Erythroblast (primary cell): ENCODE results near the gene SUZ12.
A peak's percentile ranks its signal among the peaks of the same experiment; 100 is the strongest.
"Not testable (repeated sequence)": the region's sequence is repeated elsewhere in the genome, so short reads cannot be mapped to it uniquely, and the experiment has no call there.

Source experiments
- DNase-seq, 2 experiments: peaks; one replicate each; lab custom pipeline; 2025; lab: John Stamatoyannopoulos, UW
- GATA1 ChIP-seq: IDR thresholded peaks from 2 replicates; pipeline ENCODE4 v1.6.1; 2011; ENCODE audit warnings: low read depth, mild to moderate bottlenecking, control low read depth, low read length, moderate library complexity
- POLR2A ChIP-seq: IDR thresholded peaks from 2 replicates; pipeline ENCODE4 v1.6.1; 2011; ENCODE audit warnings: mild to moderate bottlenecking, low read length

SUZ12 gene

GRCh38 chr17:31919802-31920525 lies 16.8 kb upstream of the SUZ12 start:
- no peak for DNase-seq
- TF ChIP-seq POLR2A = no peak
- TF ChIP-seq GATA1 = no peak

- no peak for TF ChIP-seq POLR2A
- TF ChIP-seq GATA1 = no peak
Observed at GRCh38 chr17:31926100-31926729, 10.6 kb upstream of the SUZ12 start.

GRCh38 chr17:31931756-31932155 lies 5.1 kb upstream of the SUZ12 start:
- no peak for TF ChIP-seq POLR2A
- no peak for TF ChIP-seq GATA1
- no peak for DNase-seq

More at GRCh38 chr17:31926100-31926729, 10.6 kb upstream of the SUZ12 start:
- DNase-seq = no peak

- DNase-seq = no peak
- TF ChIP-seq GATA1 (no peak), POLR2A (no peak)
Observed at GRCh38 chr17:31935512-31935911, 1.3 kb upstream of the SUZ12 start.

GRCh38 chr17:31937926-31938641 lies 1.3 kb downstream of the SUZ12 start:
- peak; percentile 39 to 60 for DNase-seq

- DNase-seq = not testable (repeated sequence)
Observed at GRCh38 chr17:31941916-31942315, 5.1 kb downstream of the SUZ12 start.

GRCh38 chr17:31942396-31942795 lies 5.6 kb downstream of the SUZ12 start:
- not testable (repeated sequence) for DNase-seq

GRCh38 chr17:31951953-31952352 lies 15.1 kb downstream of the SUZ12 start:
- DNase-seq = not testable (repeated sequence)

- DNase-seq = not testable (repeated sequence)
Observed at GRCh38 chr17:31964131-31964530, 27.3 kb downstream of the SUZ12 start.

GRCh38 chr17:31967648-31968047 lies 30.8 kb downstream of the SUZ12 start:
- no peak for TF ChIP-seq POLR2A
- no peak for TF ChIP-seq GATA1
- DNase-seq = no peak

GRCh38 chr17:31970416-31970815 lies 33.6 kb downstream of the SUZ12 start:
- DNase-seq = not testable (repeated sequence)

- not testable (repeated sequence) for DNase-seq
Observed at GRCh38 chr17:31974269-31975071, 37.7 kb downstream of the SUZ12 start.

GRCh38 chr17:31975391-31975790 lies 38.6 kb downstream of the SUZ12 start:
- DNase-seq = not testable (repeated sequence)

- not testable (repeated sequence) for DNase-seq
Observed at GRCh38 chr17:31991821-31992220, 55.0 kb downstream of the SUZ12 start.

GRCh38 chr17:31997005-31997404 lies 60.2 kb downstream of the SUZ12 start:
- DNase-seq = peak in 1 of 2 experiments; percentile 9
- no peak for TF ChIP-seq POLR2A
- TF ChIP-seq GATA1 = no peak
